Esophagus squamous epithelium (tissue), 5 donors: Measurements from ENCODE around the gene GPC3. TPM values are rescaled to one million over a fixed set of nuclear protein-coding genes. Genes with fewer than 3 reads are reported as not detected.
A peak's percentile ranks its signal among the peaks of the same experiment; 100 is the strongest.

Experiments used
- DNase-seq: peaks from one replicate; lab custom pipeline; 2025; lab: John Stamatoyannopoulos, UW
- H3K27ac ChIP-seq, 4 donors: fragments of 200-600 bp; sonication (generic); one replicate each; pipeline ENCODE4 v1.5.1; 2016 to 2019; ENCODE audit warnings: mild to moderate bottlenecking in 1 of 4
- H3K27me3 ChIP-seq, 4 donors: fragments of 200-600 bp; sonication (generic); 1 replicate in 3 of 4; 2 replicates in 1 of 4; pipeline versions ENCODE4 v1.5.1 to v1.6.0; 2017 to 2021; ENCODE audit warnings: antibody characterized with exemption in 1 of 4
- H3K36me3 ChIP-seq, 3 donors: fragments of 200-600 bp; sonication (generic); one replicate each; pipeline ENCODE4 v1.5.1; 2016 to 2019
- H3K4me1 ChIP-seq, 3 donors: fragments of 200-600 bp; sonication (generic); one replicate each; pipeline ENCODE4 v1.5.1; 2017 to 2019
- H3K4me3 ChIP-seq, 4 donors: fragments of 200-600 bp; sonication (generic); 1 replicate in 3 of 4; 2 replicates in 1 of 4; pipeline ENCODE4 v1.5.1; 2016 to 2019; ENCODE audit warnings: mild to moderate bottlenecking in 2 of 4, moderate library complexity in 1 of 4
- H3K9me3 ChIP-seq, 3 donors: fragments of 200-600 bp; sonication (generic); one replicate each; pipeline ENCODE4 v1.5.1; 2016 to 2019
- POLR2A ChIP-seq, 4 donors: fragments of 450-650 bp; IDR thresholded peaks; one replicate each; pipeline ENCODE4 v1.6.1; 2017; ENCODE audit warnings: antibody characterized with exemption in 4 of 4, mild to moderate bottlenecking in 4 of 4, moderate library complexity in 3 of 4
- WGBS, 2 donors: methylation state at CpG; one replicate each; pipeline ENCODE4 v1.1.5; 2018; 5-methylcytosine and 5-hydroxymethylcytosine counted together
- intact Hi-C: fragments of 100-400 bp; cut with DNase I; formaldehyde crosslinking; loops from one replicate; pipeline ENCODE4 v1.15.0; 2022
- total RNA-seq, 4 donors: library from RNA; depleted of rRNA; stranded (reverse); fragments of >200 nt; gene quantifications; one replicate each; pipeline ENCODE4 v1.1.0, GENCODE V29; 2016
- TF ChIP-seq, protein P1 (sequence below), 6 experiments: fragments of 450-650 bp in 4 of 6; fragments of 200-600 bp in 2 of 6; sonication (generic) in 2 of 6; IDR thresholded peaks; one replicate each; pipeline ENCODE4 v1.5.1; 2016 to 2019; ENCODE audit warnings: antibody characterized with exemption in 6 of 6, mild to moderate bottlenecking in 4 of 6, moderate library complexity in 4 of 6
- donor health status: DM: yes; HTN: yes; CAD: no.

Gene GPC3
- total RNA-seq, 4 donors from 2014 or later = 0.44 to 2.8 (median 1.7) TPM; not detected in 1

DNA sequence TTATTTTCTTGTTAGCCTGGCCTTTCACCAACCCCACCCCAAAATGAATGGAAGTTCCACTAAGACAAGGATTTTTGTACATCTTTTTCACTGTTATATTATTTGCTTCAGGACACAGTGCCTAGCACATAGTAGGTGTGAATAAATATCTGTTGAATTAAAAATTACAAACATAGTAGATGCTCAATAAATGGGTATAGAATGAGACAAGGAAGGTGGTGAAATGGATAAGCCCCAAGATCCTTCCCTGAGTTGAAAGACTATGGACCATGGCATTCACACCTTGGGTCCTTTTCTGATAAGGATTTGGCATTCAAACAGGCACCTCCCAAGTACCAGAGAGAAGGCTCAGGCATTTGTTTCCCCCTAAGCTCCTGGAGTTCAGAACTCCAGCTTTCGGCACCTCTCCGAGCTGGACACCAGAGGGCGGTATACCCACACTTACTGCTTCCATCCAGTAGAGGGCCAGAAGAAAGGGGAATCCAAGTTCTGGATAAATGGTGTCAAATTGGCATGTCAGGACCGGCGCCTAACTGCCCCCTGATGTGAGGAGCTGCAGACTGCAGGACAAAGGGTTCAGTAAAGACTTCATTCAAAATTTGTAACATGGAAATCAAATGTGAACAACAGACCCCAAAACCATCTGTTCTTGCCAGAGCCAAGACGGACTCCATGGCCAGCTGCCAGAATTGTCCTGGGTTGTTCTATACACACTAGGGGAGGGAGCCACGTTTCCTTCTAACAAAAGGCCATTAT lies 193.0 kb downstream of the GPC3 start:
- no peak for TF ChIP-seq POLR2A (IDR thresholded peaks at IDR 0.05)
- TF ChIP-seq, protein P1, sequence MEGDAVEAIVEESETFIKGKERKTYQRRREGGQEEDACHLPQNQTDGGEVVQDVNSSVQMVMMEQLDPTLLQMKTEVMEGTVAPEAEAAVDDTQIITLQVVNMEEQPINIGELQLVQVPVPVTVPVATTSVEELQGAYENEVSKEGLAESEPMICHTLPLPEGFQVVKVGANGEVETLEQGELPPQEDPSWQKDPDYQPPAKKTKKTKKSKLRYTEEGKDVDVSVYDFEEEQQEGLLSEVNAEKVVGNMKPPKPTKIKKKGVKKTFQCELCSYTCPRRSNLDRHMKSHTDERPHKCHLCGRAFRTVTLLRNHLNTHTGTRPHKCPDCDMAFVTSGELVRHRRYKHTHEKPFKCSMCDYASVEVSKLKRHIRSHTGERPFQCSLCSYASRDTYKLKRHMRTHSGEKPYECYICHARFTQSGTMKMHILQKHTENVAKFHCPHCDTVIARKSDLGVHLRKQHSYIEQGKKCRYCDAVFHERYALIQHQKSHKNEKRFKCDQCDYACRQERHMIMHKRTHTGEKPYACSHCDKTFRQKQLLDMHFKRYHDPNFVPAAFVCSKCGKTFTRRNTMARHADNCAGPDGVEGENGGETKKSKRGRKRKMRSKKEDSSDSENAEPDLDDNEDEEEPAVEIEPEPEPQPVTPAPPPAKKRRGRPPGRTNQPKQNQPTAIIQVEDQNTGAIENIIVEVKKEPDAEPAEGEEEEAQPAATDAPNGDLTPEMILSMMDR (IDR thresholded peaks at IDR 0.05) = peak; percentile 63 to 91 (median 82)
- WGBS, 2 donors = 6 to 19% methylated on average over 3 to 6 of the region's 7 CpGs
- Histone ChIP-seq H3K27me3 (no peaks in the 10 kb centered on the region), H3K4me3 (peak overlapping the region in 1 of 4 donors; percentile 42), H3K4me1 (no peaks in the 10 kb centered on the region), H3K9me3 (no peaks in the 10 kb centered on the region), H3K27ac (no peak overlapping the region), H3K36me3 (no peaks in the 10 kb centered on the region)
- intact Hi-C loops = no loop called here
- DNase-seq = peak; percentile 0

DNA sequence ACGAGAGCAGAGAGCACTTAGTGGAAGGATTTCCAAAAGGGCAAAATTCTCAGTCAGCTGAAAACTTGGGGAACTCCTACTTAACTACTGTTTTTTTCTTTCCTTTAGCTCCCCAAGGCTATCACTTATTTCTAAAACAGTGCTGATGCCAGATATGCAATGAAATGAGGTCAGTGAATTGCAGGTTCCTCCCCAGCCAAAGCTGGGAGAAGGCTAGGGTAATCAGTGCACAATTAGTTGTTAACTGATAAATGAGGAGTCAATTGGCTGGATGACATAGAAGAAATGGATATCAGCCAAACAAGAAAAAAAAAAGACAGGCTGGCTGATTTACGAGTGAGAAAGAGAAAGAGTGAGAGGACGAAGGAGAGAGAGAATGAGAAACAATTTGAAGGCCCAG lies 195.6 kb downstream of the GPC3 start:
- 36 to 48% methylated on average over 3 of the region's 3 CpGs for WGBS, 2 donors
- intact Hi-C loops = no loop called here
- Histone ChIP-seq H3K27me3 (no peaks in the 10 kb centered on the region), H3K9me3 (no peaks in the 10 kb centered on the region), H3K36me3 (no peaks in the 10 kb centered on the region), H3K4me3 (no peak overlapping the region), H3K4me1 (no peaks in the 10 kb centered on the region), H3K27ac (no peak overlapping the region)
- DNase-seq = no peak
- no peak for TF ChIP-seq POLR2A (IDR thresholded peaks at IDR 0.05)
- TF ChIP-seq, protein P1 (IDR thresholded peaks at IDR 0.05) = no peak

DNA sequence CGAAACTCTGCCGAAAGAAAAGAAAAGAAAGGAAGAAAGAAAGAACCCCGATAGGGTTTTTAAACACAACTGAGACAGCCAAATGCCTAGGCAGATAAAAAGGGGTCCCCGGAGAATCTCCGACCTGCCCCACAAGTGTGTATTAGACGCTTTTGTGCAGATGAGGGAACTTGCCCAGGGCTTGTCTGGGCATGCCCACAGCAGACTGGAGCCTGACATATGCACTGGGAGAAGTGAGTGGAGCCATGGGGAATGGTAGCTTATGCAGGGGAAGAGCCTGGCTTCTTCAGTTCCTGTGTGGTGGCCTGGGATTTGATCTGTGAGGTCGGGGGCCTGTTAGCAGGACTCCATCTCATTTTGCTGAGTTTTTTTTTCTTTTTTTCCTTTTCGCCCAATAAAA lies 199.0 kb downstream of the GPC3 start:
- intact Hi-C loops = no loop called here
- no peaks in the 10 kb centered on the region for H3K27me3 ChIP-seq
- WGBS, 2 donors = 70 to 73% methylated on average over 8 of the region's 8 CpGs

DNA sequence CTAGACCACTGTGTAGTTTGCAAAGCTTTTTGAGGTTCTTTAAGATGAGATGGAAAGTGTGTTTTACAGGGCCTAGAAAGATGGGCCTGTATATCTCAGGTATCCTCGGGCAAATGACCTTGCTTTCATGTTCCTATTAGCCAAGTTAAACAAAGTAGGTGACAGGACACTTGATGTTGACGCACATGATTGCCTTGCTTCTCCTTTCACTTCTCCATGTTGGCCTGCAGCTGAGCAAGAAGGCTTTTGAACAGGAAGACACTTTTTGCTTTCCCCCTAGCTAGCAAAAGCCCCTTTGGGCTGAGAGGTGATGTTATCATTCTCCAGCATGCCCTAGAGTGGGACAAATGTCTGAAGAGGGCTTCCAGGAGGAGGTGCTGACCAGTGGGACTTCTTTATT lies 202.1 kb downstream of the GPC3 start:
- intact Hi-C loops = no loop called here
- Histone ChIP-seq H3K4me3 (no peak overlapping the region), H3K9me3 (no peaks in the 10 kb centered on the region), H3K27me3 (no peaks in the 10 kb centered on the region), H3K4me1 (no peaks in the 10 kb centered on the region), H3K27ac (no peak overlapping the region), H3K36me3 (no peaks in the 10 kb centered on the region)
- 50% methylated on average over 2 of the region's 2 CpGs for WGBS, 2 donors
- DNase-seq = no peak
- no peak for TF ChIP-seq POLR2A (IDR thresholded peaks at IDR 0.05)
- TF ChIP-seq, protein P1 (IDR thresholded peaks at IDR 0.05) = no peak

More for the DNA sequence above, 199.0 kb downstream of the GPC3 start:
- Histone ChIP-seq H3K36me3 (no peaks in the 10 kb centered on the region), H3K4me1 (no peaks in the 10 kb centered on the region), H3K4me3 (no peak overlapping the region), H3K27ac (no peak overlapping the region), H3K9me3 (no peaks in the 10 kb centered on the region)
- TF ChIP-seq POLR2A (IDR thresholded peaks at IDR 0.05) = no peak
- TF ChIP-seq, protein P1 (IDR thresholded peaks at IDR 0.05) = no peak
- no peak for DNase-seq

DNA sequence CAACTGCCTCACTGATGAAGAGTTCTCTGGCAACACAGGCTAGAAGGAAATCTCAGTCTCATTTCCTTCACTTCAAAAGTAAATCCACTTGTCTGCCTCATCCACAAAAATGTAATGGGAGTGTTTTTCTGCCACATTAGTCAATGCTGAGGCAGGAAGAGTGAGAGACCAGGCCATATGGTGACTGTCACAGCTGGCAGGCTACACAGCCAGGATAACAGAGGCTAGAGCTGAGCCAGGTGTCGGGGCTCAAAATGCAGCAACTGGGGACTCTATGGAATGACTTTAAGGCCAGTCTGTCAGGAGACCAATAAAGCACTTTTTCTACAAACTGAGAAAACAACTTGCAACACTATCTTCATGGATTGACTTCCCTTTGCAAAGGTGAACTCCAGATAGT lies 204.2 kb downstream of the GPC3 start:
- H3K27ac ChIP-seq = no peak overlapping the region
- H3K27me3 ChIP-seq = no peaks in the 10 kb centered on the region
- intact Hi-C loops = no loop called here

More for the DNA sequence above, 204.2 kb downstream of the GPC3 start:
- WGBS, 2 donors = 60 to 100% methylated on average over 1 of the region's 1 CpG
- Histone ChIP-seq H3K4me3 (no peak overlapping the region), H3K36me3 (no peaks in the 10 kb centered on the region), H3K9me3 (no peaks in the 10 kb centered on the region), H3K4me1 (no peaks in the 10 kb centered on the region)
- no peak for TF ChIP-seq POLR2A (IDR thresholded peaks at IDR 0.05)
- TF ChIP-seq, protein P1 (IDR thresholded peaks at IDR 0.05) = no peak
- no peak for DNase-seq
